ENCODE results near the gene MICB.
"Not testable (repeated sequence)": the region's sequence is repeated elsewhere in the genome, so short reads cannot be mapped to it uniquely, and the experiment has no call there.

Gene MICB

DNA sequence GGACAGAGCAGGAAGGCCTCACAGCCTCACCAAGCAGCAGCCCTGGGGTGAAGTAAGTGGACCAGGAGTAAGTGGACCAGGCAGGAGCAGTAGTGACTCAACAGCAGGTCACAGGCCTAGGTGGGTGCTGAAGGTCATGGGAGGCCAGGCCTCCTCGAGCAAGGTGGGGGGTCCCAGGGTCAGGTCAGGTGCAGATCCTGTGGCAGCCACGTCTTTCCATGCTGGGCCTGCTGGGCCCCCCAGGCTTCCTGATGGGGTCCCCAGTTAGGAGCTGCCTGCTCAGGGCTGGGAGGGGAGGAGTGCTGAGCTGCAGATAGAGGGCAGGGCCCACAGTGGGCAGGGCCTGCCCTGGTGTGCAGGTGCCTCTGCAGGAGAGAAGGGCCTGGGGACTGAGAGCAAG is 11.1 kb downstream of the MICB start:
- not testable (repeated sequence) for DNase-seq (ENCODE audit: low read depth in 3 of 3)

DNA sequence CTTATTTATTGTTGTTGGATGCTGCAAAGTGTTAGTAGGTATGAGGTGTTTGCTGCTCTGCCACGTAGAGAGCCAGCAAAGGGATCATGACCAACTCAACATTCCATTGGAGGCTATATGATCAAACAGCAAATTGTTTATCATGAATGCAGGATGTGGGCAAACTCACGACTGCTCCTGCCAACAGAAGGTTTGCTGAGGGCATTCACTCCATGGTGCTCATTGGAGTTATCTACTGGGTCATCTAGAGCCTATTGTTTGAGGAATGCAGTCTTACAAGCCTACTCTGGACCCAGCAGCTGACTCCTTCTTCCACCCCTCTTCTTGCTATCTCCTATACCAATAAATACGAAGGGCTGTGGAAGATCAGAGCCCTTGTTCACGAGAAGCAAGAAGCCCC is 12.1 kb downstream of the MICB start:
- no peak for DNase-seq (ENCODE audit: low read depth in 3 of 3)

DNA sequence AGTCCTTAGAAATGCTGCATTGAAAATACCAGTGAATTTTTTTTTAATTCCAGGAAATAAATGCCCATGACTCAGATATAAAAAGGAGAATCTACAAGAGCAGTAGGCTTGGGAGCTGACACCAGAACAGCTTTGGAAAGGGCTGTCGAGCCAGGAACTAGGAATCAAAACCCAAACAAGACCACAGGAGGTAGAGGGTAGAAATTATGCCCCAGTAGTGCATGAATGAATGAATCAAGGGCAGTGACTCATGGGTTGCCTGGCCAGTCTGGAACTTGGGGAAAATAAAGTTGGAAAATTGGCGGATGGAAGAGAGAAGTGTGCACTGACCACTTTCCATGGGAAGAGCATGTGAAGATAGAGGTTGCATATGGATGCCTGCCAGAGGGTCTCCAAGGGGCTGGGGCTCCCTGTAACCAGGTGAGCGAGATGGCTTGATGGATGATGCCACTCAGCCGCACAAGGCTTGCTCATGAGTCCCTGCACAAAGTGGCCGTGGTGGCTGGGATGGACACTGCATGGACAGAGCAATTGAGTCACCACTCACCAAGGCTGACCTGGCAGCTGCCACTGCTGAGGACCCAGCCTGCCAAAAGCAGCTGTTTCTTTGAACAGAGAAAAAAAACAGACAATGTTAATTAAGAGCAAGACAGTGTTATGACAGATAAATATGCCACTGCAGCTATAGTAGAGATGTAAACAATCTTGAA is 15.7 kb downstream of the MICB start:
- no peak for DNase-seq (ENCODE audit: low read depth in 3 of 3)

GRCh38 chr6:31521835-31522234 is 23.9 kb downstream of the MICB start:
- DNase-seq (ENCODE audit: low read depth in 3 of 3), result no peak

DNA sequence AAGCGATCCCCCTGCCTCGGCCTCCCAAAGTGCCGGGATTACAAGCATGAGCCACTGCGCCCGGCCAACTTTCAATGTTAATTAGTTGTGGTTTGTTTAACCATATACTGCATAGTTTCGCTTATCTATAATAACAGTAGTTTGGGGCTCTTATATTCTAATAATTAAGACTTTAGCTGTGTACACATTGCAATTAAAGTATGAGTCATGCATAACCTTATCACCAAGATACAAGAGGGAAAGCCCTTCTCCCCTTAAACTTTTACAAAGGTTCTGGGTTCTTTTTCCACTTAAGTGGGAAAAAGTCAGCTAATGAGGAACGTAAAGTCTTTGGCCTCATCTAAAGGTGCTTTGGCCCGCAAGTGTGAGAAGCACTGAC is 27.6 kb downstream of the MICB start:
- DNase-seq (ENCODE audit: low read depth in 3 of 3), result no peak

DNA sequence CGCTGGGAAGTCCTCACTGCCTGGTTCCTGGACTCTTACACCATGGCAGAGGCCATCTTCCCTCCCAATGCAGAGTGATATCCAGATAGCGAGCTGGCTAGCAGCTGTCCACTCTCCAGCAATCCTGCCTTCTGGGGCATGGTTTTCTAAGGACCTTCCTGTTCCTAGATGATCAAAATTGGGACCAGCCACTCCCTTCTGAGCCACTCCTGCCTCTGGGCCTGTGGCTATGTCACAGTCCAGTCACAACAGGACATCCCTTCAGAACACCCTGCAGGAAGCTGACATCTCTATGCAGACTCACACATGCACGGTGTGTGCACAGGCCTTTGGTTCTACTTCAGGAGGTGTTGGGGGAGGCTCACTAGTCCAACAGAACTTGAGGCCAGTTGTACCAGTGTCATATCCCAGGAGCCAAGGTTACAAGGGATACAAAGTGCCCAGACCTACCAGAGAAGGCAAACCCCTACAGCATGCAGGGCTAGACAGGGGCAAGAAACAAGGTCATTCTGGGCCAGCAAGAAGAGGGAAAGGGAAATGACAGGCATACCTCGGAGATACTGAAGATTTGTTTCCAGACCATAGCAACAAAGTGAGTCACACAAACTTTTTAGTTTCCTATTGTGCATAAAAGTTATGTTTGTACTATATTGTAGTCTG is 28.1 kb downstream of the MICB start:
- DNase-seq (ENCODE audit: low read depth in 3 of 3), result no peak

DNA sequence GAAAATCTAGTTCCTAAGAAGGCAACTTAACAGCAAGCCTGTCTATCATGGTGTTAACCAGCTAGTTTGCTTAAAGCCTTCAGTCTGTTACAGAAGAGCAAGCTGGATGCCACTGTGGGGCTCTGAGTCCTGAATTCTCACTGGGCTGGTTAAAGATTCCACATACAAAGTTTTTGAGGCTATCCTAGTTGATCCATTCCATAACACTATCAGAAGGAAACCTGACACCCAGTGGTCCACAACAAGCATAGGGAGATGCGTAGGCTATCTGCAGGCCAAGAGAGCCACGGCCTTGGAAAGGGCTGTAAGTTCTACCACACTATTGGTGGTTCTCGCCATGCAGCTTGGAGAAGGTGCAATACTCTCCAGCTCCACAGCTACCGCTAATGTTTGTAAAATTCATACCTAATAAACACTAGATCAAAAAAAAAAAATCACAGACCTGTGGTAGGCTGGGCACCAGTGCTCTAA is 30.4 kb downstream of the MICB start:
- no peak for DNase-seq (ENCODE audit: low read depth in 3 of 3)

GRCh38 chr6:31528821-31529328 is 30.9 kb downstream of the MICB start, which contains the start of gene MCCD1:
Gene MCCD1, plus strand, starts transcription at chr6:31528962. Its CDS starts 53 bp downstream, at chr6:31529015.
- DNase-seq (ENCODE audit: low read depth in 3 of 3), result no peak

DNA sequence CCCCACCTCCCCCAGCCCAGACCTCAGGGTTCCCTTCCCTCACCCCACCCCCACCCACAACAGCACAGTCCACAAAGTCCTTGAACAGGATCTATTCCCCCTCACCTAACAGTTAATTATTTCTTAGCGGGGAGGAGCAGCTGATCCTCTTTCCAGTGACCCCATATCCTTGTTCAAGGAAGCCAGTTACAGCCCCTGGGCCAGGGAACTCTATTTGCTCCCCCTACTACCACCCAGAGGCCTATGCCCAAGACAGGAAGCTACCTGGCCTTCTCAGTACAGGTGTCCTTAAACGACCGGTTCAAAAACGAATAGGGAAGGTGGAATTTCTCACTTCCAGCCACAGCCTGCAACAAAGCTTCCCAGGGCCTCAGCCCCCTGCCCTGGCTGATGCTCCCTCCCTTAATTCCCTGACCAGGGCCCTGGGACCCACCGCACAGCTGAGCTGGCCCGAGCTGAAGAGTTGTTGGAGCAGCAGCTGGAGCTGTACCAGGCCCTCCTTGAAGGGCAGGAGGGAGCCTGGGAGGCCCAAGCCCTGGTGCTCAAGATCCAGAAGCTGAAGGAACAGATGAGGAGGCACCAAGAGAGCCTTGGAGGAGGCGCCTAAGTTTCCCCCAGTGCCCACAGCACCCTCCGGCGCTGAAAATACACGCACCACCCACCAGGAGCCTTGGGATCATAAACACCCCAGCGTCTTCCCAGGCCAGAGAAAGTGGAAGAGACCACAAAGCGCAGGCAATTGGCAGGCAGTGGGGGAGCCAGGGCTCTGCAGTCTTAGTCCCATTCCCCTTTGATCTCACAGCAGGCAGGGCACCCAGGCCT is 31.6 kb downstream of the MICB start:
- DNase-seq (ENCODE audit: low read depth in 3 of 3), result no peak

DNA sequence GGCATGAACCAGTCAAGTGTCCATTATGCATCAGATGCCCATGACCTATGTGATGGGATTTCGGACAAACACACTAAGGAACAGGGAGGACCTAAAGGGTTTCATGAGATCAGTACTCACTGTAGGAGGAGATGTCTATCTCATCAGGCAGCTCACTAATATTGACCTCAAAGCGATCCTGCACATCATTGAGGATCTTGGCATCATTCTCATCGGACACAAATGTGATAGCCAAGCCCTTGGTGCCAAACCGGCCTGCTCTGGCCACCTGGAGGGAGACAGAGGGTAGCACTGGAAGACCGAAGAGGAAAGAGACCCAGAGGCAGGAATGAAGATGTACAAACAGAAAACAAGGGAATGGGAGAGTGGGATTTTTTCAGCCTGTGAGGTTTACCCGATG is 32.7 kb downstream of the MICB start:
- DNase-seq (ENCODE audit: low read depth in 3 of 3), result no peak

DNA sequence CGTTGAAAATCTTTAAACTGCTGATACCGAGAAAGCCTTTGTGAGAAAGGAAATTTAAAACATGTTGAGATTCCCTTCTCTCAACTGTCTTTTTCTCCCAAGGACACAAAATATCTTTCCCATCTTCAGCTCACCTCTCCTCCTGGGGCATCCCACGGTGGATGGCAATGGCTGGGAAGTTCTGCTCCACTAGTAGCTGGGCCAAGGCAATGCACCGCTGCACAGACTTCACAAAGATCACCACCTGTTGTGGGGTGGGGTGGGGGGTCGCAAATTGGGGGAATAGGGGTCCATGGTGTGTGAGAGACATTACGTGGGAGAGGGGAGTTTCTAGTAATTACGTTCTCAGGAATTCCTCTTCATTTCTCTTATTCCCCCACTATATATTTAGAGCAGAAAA is 33.2 kb downstream of the MICB start:
- no peak for DNase-seq (ENCODE audit: low read depth in 3 of 3)

DNA sequence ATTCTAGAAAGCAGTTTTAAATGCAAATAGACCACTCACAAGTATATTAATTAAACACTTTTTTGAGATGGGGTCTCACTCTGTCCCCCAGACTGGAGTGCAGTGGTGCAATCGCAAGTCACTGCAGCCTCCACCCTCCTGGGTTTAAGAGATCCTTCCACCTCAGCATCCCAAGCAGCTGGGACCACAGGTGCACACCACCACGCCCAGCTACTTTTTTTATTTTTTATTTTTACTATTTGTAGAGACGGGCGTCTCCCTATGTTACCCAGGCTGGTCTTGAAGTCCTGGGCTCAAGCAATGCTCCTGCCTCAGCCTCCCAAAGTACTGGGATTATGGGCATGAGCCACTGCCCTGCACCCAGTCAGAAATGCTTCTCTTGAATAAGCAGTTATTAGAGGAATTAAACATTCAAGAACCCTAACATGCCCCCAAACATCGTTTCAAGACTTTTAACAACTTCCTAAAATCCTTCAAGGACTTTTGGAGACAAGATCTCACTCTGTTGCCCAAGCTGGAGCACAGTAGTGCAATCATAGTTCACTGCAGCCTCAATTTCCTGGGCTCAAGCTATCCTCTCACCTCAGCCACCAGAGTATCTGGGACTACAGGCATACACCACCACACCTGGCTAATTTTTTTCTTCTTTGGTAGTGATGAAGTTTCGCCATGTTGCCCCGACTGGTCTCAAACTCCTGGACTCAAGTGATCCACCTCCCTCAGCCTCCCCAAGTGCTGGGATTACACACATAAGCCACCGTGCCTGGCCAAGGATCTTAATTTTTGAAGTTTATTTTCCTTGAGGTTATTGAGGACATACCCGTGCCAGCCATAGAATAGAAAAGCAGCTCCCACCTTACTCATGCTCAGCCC is 34.1 kb downstream of the MICB start:
- DNase-seq (ENCODE audit: low read depth in 3 of 3), result no peak

GRCh38 chr6:31532644-31533454 is 34.9 kb downstream of the MICB start:
- no peak for DNase-seq (ENCODE audit: low read depth in 3 of 3)

DNA sequence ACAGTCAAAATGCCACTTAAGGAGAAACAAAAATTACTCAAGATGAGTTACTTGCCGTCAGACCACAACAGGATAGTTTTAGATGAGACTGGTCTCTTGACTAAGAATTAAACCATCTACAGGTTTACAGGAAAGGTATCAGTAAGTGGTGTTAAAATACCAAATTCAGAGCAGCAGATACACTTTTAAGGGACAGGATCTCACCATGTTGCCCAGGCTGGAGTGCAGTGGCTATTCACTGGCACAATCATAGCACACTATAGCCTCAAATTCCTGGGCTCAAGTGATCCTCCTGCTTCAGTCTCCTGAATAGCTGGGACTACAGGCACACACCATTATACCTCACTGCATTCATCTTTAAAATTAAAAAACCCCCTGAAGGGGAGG is 35.5 kb downstream of the MICB start:
- DNase-seq (ENCODE audit: low read depth in 3 of 3), result no peak

DNA sequence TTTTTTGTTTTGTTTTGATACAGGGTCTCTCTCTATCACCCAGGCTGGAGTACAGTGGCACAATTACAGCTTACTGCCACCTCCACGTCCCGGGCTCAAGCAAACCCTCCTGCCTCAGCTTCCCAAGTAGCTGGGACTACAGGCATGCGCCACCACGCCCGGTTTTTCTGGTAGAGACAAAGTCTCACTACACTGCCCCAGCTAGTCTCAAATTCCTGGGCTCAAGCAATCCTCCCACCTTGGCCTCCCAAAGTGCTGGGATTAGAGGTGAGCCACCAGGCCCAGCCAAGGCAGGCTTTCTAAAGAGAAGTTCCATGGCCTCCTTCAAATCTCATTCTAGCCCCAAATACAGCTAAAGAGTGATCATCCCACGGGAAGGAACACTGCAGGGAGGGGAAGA is 36.1 kb downstream of the MICB start:
- DNase-seq (ENCODE audit: low read depth in 3 of 3), result no peak

- DNase-seq (ENCODE audit: low read depth in 3 of 3), result no peak
Measured at GRCh38 chr6:31534521-31535040, 36.6 kb downstream of the MICB start.

DNA sequence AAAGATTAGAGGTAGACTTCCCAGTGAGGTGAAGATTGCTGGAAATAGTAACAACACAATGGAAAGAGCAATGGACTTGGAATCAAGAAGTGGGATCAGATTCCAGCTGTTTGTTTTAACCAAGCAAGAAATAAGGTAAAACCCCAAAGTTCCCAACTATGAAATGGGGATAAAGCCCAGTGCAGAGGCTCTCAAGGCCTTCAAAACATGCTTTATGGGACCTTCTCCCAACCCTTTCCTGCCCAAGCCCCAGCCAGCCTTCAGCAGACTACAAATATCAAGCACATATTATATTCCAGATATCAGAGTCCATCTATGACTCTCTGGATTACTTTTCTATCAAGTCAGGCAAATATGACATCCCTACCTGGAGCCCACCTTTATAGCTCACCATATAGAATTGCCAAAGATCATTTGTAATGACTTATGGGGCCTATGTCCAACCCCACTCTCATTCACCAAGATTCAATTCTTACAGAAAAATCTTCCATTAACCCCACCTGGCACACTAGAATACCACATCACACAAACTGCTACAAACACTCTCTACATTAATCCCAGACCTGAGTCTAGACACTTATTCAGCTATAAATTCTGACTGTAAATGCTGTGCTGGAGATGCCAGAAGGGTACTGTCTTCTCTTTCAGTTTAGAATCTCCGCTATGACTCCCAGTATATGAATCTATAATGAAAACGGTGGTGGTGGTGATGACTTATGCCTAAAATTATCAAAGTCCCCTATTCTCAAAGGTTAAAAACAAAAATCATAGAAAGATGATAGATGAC is 37.8 kb downstream of the MICB start:
- no peak for DNase-seq (ENCODE audit: low read depth in 3 of 3)

GRCh38 chr6:31538805-31539400 is 41.0 kb downstream of the MICB start:
- no peak for DNase-seq (ENCODE audit: low read depth in 3 of 3)

DNA sequence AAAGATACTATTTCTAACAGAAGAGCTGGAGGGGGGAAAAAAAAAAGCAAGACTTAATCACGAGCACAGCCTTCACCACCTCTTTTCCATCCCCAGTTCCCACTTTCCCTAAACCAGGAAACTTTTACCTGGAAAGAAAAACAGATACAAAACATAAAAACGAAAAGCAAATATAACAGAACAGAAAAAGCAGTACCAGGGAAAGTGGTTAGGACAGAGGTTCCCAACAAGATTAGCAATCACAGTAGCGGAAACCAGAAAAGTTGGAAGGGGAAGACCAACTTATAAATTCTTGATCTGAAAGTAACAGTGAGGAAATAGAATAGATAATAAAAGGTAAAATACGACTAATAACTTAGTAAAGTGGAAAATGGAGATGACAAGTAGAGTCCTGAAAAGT is 42.7 kb downstream of the MICB start:
- no peak for DNase-seq (ENCODE audit: low read depth in 3 of 3)
